SK-N-SH (cell line): ENCODE data around the gene TPH1. TPM values are rescaled to one million over a fixed set of nuclear protein-coding genes. Genes with fewer than 3 reads are reported as not detected.

ENCODE experiments used
- CTCF ChIA-PET: fragments of 300-600, 350-600 bp; formaldehyde crosslinking; extraction: SDS; loops from one replicate; lab custom pipeline; 2021; lab: Yijun Ruan, JAX
- POLR2A ChIA-PET: fragments of 350-600 bp; sonication (Branson Sonifier 250); formaldehyde crosslinking; extraction: SDS; loops from one replicate; lab custom pipeline; 2020; ENCODE audit warnings: antibody characterized with exemption, inconsistent platforms; lab: Yijun Ruan, JAX
- DNase-seq: peaks from one replicate; pipeline ENCODE4 v3.0.0; 2012
- H2AFZ ChIP-seq: fragments of 200-600 bp; sonication (generic); 2 replicates; pipeline ENCODE4 v1.8.1; 2016; ENCODE audit warnings: antibody characterized with exemption, mild to moderate bottlenecking, low read depth
- H3F3A ChIP-seq: fragments of 200-600 bp; sonication (generic); replicated peaks from 2 replicates; pipeline ENCODE3; 2016; ENCODE audit warnings: antibody characterized with exemption, mild to moderate bottlenecking; ENCODE audit not compliant: insufficient read depth
- H3K27ac ChIP-seq, 2 experiments: fragments of 200-500 bp in 1 of 2; fragments of 200-600 bp in 1 of 2; sonication (Bioruptor generic) in 1 of 2; sonication (generic), shearing (Covaris generic) in 1 of 2; 2 replicates each; pipeline versions ENCODE4 v1.5.1 to v1.6.1; 2014 to 2016; ENCODE audit warnings: low read depth in 2 of 2, inconsistent platforms in 1 of 2, low read length in 1 of 2, mild to moderate bottlenecking in 1 of 2, mixed read lengths in 1 of 2
- H3K27me3 ChIP-seq: fragments of 200-600 bp; sonication (generic), shearing (Covaris generic); 2 replicates; pipeline ENCODE4 v1.6.1; 2016; ENCODE audit warnings: mixed run types; ENCODE audit not compliant: insufficient read depth
- H3K36me3 ChIP-seq, 2 experiments: fragments of 200-500 bp in 1 of 2; fragments of 200-600 bp in 1 of 2; sonication (Bioruptor generic) in 1 of 2; sonication (generic) in 1 of 2; replicated peaks in 1 of 2; 2 replicates each; pipeline versions ENCODE3 to v1.5.1; 2014 to 2016; ENCODE audit warnings: low read length in 1 of 2, mild to moderate bottlenecking in 1 of 2; ENCODE audit not compliant: insufficient read depth in 2 of 2, control insufficient read depth in 1 of 2
- H3K4me1 ChIP-seq, 2 experiments: fragments of 200-500 bp in 1 of 2; fragments of 200-600 bp in 1 of 2; sonication (Bioruptor generic) in 1 of 2; sonication (generic), shearing (Covaris generic) in 1 of 2; 2 replicates each; pipeline versions ENCODE4 v1.5.1 to v1.6.1; 2014 to 2016; ENCODE audit warnings: low read depth in 1 of 2, low read length in 1 of 2, mixed run types in 1 of 2; ENCODE audit not compliant: insufficient read depth in 2 of 2, control insufficient read depth in 1 of 2
- H3K4me2 ChIP-seq: fragments of 200-600 bp; sonication (generic), shearing (Covaris generic); 2 replicates; pipeline ENCODE4 v1.6.1; 2017; ENCODE audit warnings: mixed run types
- H3K4me3 ChIP-seq, 2 experiments: fragments of 200-500 bp in 1 of 2; fragments of 200-600 bp in 1 of 2; sonication (Bioruptor generic) in 1 of 2; sonication (generic), shearing (Covaris generic) in 1 of 2; 2 replicates each; pipeline versions ENCODE4 v1.5.1 to v1.8.1; 2014 to 2016; ENCODE audit warnings: low read depth in 2 of 2, inconsistent platforms in 1 of 2, low read length in 1 of 2, mild to moderate bottlenecking in 1 of 2, mixed read lengths in 1 of 2, moderate library complexity in 1 of 2
- H3K79me2 ChIP-seq: fragments of 200-600 bp; sonication (generic); 2 replicates; pipeline ENCODE4 v1.8.1; 2017; ENCODE audit warnings: mild to moderate bottlenecking; ENCODE audit not compliant: insufficient read depth
- H3K9ac ChIP-seq: fragments of 200-600 bp; sonication (generic); 2 replicates; pipeline ENCODE4 v1.6.1; 2017; ENCODE audit warnings: mixed run types
- H3K9me2 ChIP-seq: fragments of 200-600 bp; sonication (generic); 2 replicates; pipeline ENCODE4 v1.6.1; 2017; ENCODE audit warnings: mixed run types
- H3K9me3 ChIP-seq: fragments of 200-600 bp; sonication (generic); 2 replicates; pipeline ENCODE4 v1.6.1; 2017; ENCODE audit warnings: mixed run types, mild to moderate bottlenecking, moderate library complexity
- H4K20me1 ChIP-seq: fragments of 200-600 bp; sonication (generic); 2 replicates; pipeline ENCODE4 v1.6.1; 2017; ENCODE audit warnings: mild to moderate bottlenecking, mixed run types; ENCODE audit not compliant: insufficient read depth
- ELF1 ChIP-seq: IDR thresholded peaks from 2 replicates; pipeline ENCODE4 v1.4.0; 2012
- EP300 ChIP-seq, 2 experiments: IDR thresholded peaks; 2 replicates each; pipeline versions ENCODE4 v1.4.0 to v1.6.1; 2012; ENCODE audit warnings: borderline replicate concordance in 1 of 2, low read depth in 1 of 2, low read length in 1 of 2
- FOSL2 ChIP-seq: IDR thresholded peaks from 2 replicates; pipeline ENCODE4 v1.4.0; 2012; ENCODE audit warnings: low read depth, mild to moderate bottlenecking, moderate library complexity, borderline replicate concordance
- FOXJ3 ChIP-seq: sonication (generic); formaldehyde crosslinking; IDR thresholded peaks from 2 replicates; pipeline ENCODE4 v1.5.1; 2020; ENCODE audit warnings: mild to moderate bottlenecking, missing genetic modification reagents
- FOXM1 ChIP-seq: IDR thresholded peaks from 2 replicates; pipeline ENCODE4 v1.4.0; 2012; ENCODE audit warnings: low read depth, mild to moderate bottlenecking
- GABPA ChIP-seq: IDR thresholded peaks from 2 replicates; pipeline ENCODE4 v1.4.0; 2012; ENCODE audit warnings: low read depth, mild to moderate bottlenecking
- GATA2 ChIP-seq: sonication (generic); formaldehyde crosslinking; IDR thresholded peaks from 2 replicates; pipeline ENCODE4 v1.5.0; 2020; ENCODE audit warnings: mild to moderate bottlenecking, missing genetic modification reagents
- MXI1 ChIP-seq: IDR thresholded peaks from 2 replicates; pipeline ENCODE4 v1.6.1; 2012; ENCODE audit warnings: mild to moderate bottlenecking, low read depth, low read length, improper control_type of control experiment
- NRF1 ChIP-seq: IDR thresholded peaks from 2 replicates; pipeline ENCODE4 v1.6.1; 2012; ENCODE audit warnings: low read depth, mild to moderate bottlenecking, low read length
- PBX3 ChIP-seq: IDR thresholded peaks from 2 replicates; pipeline ENCODE4; 2012
- POLR2AphosphoS5 ChIP-seq: IDR thresholded peaks from 2 replicates; pipeline ENCODE4 v1.6.1; 2012; ENCODE audit warnings: low read depth, low read length
- RCOR1 ChIP-seq: fragments of 150-350 bp; IDR thresholded peaks from 2 replicates; pipeline ENCODE4 v1.6.1; 2017; ENCODE audit warnings: antibody characterized with exemption, low read length
- REST ChIP-seq: IDR thresholded peaks from 2 replicates; pipeline ENCODE4 v1.6.1; 2012; ENCODE audit warnings: mild to moderate bottlenecking, low read depth, low read length, moderate library complexity
- RFX5 ChIP-seq: IDR thresholded peaks from 2 replicates; pipeline ENCODE4 v1.6.1; 2012; ENCODE audit warnings: mild to moderate bottlenecking, improper control_type of control experiment, low read length
- RXRA ChIP-seq: IDR thresholded peaks from 2 replicates; pipeline ENCODE4 v1.4.0; 2012; ENCODE audit warnings: low read depth, mild to moderate bottlenecking, borderline replicate concordance
- SMC3 ChIP-seq: IDR thresholded peaks from 2 replicates; pipeline ENCODE4 v1.6.1; 2012; ENCODE audit warnings: low read depth, low read length, improper control_type of control experiment
- TCF12 ChIP-seq: IDR thresholded peaks from 2 replicates; pipeline ENCODE4 v1.4.0; 2012
- TEAD4 ChIP-seq: IDR thresholded peaks from 2 replicates; pipeline ENCODE4 v1.4.0; 2012; ENCODE audit warnings: mild to moderate bottlenecking, borderline replicate concordance; ENCODE audit not compliant: insufficient read depth
- YY1 ChIP-seq: IDR thresholded peaks from 2 replicates; pipeline ENCODE4 v1.4.0; 2012; ENCODE audit warnings: low read depth, mild to moderate bottlenecking
- WGBS: methylation state at CpG from one replicate; pipeline ENCODE4 v1.1.6; 2017; ENCODE audit warnings: low lambda C conversion rate; 5-methylcytosine and 5-hydroxymethylcytosine counted together
- polyA plus RNA-seq, 3 experiments: library from polyadenylated mRNA; depleted of rRNA; stranded (reverse); fragments of >200 nt; gene quantifications; 2 replicates each; pipeline ENCODE4 v1.2.3, GENCODE V29; 2012
- TF ChIP-seq, protein P1 (sequence below): IDR thresholded peaks from 2 replicates; pipeline ENCODE4 v1.4.0; 2012; ENCODE audit warnings: low read depth, borderline replicate concordance
- TF ChIP-seq, protein P2 (sequence below): fragments of 150-350 bp; IDR thresholded peaks from 2 replicates; pipeline ENCODE4 v1.6.1; 2016; ENCODE audit warnings: mild to moderate bottlenecking, low read depth, low read length
- TF ChIP-seq, protein P3 (sequence below): IDR thresholded peaks from 2 replicates; pipeline ENCODE4 v1.4.0; 2012; ENCODE audit warnings: low read depth
- TF ChIP-seq, protein P4 (sequence below): IDR thresholded peaks from 2 replicates; pipeline ENCODE4 v1.4.0; 2012; ENCODE audit warnings: low read depth, borderline replicate concordance

The TPH1 gene
- polyA plus RNA-seq, 1 of the 3 experiments (the other 2 are of a cell fraction): 0.03 TPM

DNA sequence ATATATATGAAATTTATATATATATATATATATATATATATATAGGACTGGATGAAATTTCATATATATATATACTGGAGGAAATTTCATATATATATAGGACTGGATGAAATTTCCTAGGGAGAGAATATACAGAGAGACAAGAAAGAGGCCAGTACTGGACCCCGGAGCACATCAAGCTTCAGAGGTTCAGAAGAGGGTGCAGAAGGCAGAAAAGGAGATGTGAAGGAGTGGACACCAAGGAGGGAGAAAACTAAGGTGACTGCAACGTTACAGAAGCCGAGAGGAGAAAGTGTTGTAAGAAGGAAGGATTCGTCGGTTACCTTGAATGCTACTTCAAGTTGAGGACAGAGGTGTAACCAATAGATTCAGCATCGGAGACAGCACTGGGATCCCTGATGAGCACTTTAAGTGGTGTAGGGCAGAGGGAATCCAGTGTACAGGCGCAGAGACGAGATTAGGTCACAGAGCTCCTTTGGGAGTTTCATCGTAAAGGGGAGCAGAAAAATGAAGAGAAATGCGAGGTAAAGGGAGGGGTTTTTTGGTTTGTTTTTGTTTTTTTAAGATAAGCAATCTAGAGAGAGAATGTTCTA is 8.5 kb upstream of the TPH1 start (continued):
- TF ChIP-seq, protein P1, sequence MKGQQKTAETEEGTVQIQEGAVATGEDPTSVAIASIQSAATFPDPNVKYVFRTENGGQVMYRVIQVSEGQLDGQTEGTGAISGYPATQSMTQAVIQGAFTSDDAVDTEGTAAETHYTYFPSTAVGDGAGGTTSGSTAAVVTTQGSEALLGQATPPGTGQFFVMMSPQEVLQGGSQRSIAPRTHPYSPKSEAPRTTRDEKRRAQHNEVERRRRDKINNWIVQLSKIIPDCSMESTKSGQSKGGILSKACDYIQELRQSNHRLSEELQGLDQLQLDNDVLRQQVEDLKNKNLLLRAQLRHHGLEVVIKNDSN: no peak
- TF ChIP-seq GABPA: no peak
- no peak for TF ChIP-seq RXRA
- TF ChIP-seq MXI1: no peak
- no peak for TF ChIP-seq FOXJ3
- TF ChIP-seq, protein P2, sequence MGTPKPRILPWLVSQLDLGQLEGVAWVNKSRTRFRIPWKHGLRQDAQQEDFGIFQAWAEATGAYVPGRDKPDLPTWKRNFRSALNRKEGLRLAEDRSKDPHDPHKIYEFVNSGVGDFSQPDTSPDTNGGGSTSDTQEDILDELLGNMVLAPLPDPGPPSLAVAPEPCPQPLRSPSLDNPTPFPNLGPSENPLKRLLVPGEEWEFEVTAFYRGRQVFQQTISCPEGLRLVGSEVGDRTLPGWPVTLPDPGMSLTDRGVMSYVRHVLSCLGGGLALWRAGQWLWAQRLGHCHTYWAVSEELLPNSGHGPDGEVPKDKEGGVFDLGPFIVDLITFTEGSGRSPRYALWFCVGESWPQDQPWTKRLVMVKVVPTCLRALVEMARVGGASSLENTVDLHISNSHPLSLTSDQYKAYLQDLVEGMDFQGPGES: no peak
- no peak for TF ChIP-seq FOXM1
- no peak for TF ChIP-seq FOSL2
- TF ChIP-seq TEAD4: no peak
- no peak for TF ChIP-seq POLR2AphosphoS5

GRCh38 chr11:18050848-18051247 is 4.8 kb upstream of the TPH1 start:
- WGBS: 46% methylated on average over 2 of the region's 2 CpGs
- Histone ChIP-seq H3K36me3 (no peaks in the 10 kb centered on the region), H3K4me2 (no peak overlapping the region), H3K9me3 (no peaks in the 10 kb centered on the region), H4K20me1 (no peaks in the 10 kb centered on the region), H3K9me2 (no peaks in the 10 kb centered on the region), H2AFZ (no peak overlapping the region), H3K79me2 (no peaks in the 10 kb centered on the region), H3K4me3 (no peak overlapping the region), H3K27me3 (peaks cover 19% of the 10 kb centered on the region; the same call in 1 of the 2 replicates), H3K9ac (no peak overlapping the region), H3F3A (no peaks in the 10 kb centered on the region), H3K4me1 (peaks cover 0 to 3% of the 10 kb centered on the region in 2 experiments; a peak in 1 of 4 replicates), H3K27ac (no peak overlapping the region)
- no peak for DNase-seq
- CTCF ChIA-PET: no interaction called here
- POLR2A ChIA-PET: no interaction called here
- no peak for TF ChIP-seq POLR2AphosphoS5
- TF ChIP-seq GATA2 (CRISPR knock-in tag): no peak
- TF ChIP-seq GABPA: no peak
- TF ChIP-seq, protein P3, sequence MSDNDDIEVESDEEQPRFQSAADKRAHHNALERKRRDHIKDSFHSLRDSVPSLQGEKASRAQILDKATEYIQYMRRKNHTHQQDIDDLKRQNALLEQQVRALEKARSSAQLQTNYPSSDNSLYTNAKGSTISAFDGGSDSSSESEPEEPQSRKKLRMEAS: no peak
- TF ChIP-seq TCF12: no peak
- no peak for TF ChIP-seq ELF1
- TF ChIP-seq YY1: no peak
- TF ChIP-seq, protein P1: no peak
- no peak for TF ChIP-seq MXI1
- no peak for TF ChIP-seq PBX3
- TF ChIP-seq, protein P4, sequence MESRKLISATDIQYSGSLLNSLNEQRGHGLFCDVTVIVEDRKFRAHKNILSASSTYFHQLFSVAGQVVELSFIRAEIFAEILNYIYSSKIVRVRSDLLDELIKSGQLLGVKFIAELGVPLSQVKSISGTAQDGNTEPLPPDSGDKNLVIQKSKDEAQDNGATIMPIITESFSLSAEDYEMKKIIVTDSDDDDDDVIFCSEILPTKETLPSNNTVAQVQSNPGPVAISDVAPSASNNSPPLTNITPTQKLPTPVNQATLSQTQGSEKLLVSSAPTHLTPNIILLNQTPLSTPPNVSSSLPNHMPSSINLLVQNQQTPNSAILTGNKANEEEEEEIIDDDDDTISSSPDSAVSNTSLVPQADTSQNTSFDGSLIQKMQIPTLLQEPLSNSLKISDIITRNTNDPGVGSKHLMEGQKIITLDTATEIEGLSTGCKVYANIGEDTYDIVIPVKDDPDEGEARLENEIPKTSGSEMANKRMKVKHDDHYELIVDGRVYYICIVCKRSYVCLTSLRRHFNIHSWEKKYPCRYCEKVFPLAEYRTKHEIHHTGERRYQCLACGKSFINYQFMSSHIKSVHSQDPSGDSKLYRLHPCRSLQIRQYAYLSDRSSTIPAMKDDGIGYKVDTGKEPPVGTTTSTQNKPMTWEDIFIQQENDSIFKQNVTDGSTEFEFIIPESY: no peak
- no peak for TF ChIP-seq RCOR1
- no peak for TF ChIP-seq RFX5
- TF ChIP-seq SMC3: no peak
- no peak for TF ChIP-seq REST
- TF ChIP-seq NRF1: no peak
- TF ChIP-seq EP300 (IDR thresholded peaks at IDR 0.05; ENCODE audit: borderline replicate concordance in 1 of 2, low read depth in 1 of 2, low read length in 1 of 2): no peak
